ENCODE data around the gene CLCN4. TPM values are rescaled to one million over a fixed set of nuclear protein-coding genes. Genes with fewer than 3 reads are reported as not detected.

CLCN4 gene
- total and polyA plus RNA-seq, 2 of the 8 experiments (the other 6 are each of a cell fraction or from before 2014, with no cell fraction given): 3.3 to 11.2 TPM

- TF ChIP-seq, protein P1, sequence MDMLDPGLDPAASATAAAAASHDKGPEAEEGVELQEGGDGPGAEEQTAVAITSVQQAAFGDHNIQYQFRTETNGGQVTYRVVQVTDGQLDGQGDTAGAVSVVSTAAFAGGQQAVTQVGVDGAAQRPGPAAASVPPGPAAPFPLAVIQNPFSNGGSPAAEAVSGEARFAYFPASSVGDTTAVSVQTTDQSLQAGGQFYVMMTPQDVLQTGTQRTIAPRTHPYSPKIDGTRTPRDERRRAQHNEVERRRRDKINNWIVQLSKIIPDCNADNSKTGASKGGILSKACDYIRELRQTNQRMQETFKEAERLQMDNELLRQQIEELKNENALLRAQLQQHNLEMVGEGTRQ (IDR thresholded peaks at IDR 0.05; ENCODE audit: low read length): no peak
- TF ChIP-seq SP2 (IDR thresholded peaks at IDR 0.05; ENCODE audit: low read length): no peak
- TF ChIP-seq SIRT6 (IDR thresholded peaks at IDR 0.05; ENCODE audit: low read length): no peak
- TF ChIP-seq SP1 (IDR thresholded peaks at IDR 0.05; ENCODE audit: low read depth, low read length): no peak
Measured at GRCh38 chrX:10177601-10178000, 20.8 kb downstream of the CLCN4 start (continued).
